Natural killer cell (primary cell): ENCODE measurements around the gene FADS2. TPM values are rescaled to one million over a fixed set of nuclear protein-coding genes. Genes with fewer than 3 reads are reported as not detected.

Source experiments
- ATAC-seq, 3 donors: fragments of 150-1000 bp in 2 of 3; fragments of 200-7000 bp in 1 of 3; cut with Tn5 transposase; 1 replicate in 1 of 3; 2 replicates in 2 of 3; pipeline ENCODE4 v1.10.0; 2021; ENCODE audit warnings: mild to moderate bottlenecking in 2 of 3, moderate library complexity in 2 of 3
- DNase-seq, 2 donors: peaks; one replicate each; pipeline versions ENCODE4 v3.0.0 to v3.0.0-alpha.2; 2013 to 2021; ENCODE audit warnings: mixed read lengths in 1 of 2
- H3K27ac ChIP-seq: one replicate; pipeline ENCODE4 v1.5.1; 2013; ENCODE audit warnings: mild to moderate bottlenecking, low read length
- H3K27me3 ChIP-seq: one replicate; pipeline ENCODE4 v1.6.1; 2013; ENCODE audit warnings: low read length; ENCODE audit not compliant: control insufficient read depth, insufficient read depth
- H3K36me3 ChIP-seq: one replicate; pipeline ENCODE4 v1.6.1; 2013; ENCODE audit warnings: low read length; ENCODE audit not compliant: control insufficient read depth, insufficient read depth
- H3K4me1 ChIP-seq: one replicate; pipeline ENCODE4 v1.6.1; 2013; ENCODE audit warnings: low read length; ENCODE audit not compliant: control insufficient read depth, insufficient read depth
- H3K4me3 ChIP-seq: one replicate; pipeline ENCODE4 v1.5.1; 2013; ENCODE audit warnings: low read length
- H3K9me3 ChIP-seq: one replicate; pipeline ENCODE4 v1.6.1; 2013; ENCODE audit warnings: low read length; ENCODE audit not compliant: control insufficient read depth, insufficient read depth
- H3K27ac Mint-ChIP-seq, 2 donors: one replicate each; pipeline ENCODE4 v1.8.0; 2022; ENCODE audit warnings: mild to moderate bottlenecking in 2 of 2, mixed read lengths in 2 of 2, moderate library complexity in 1 of 2
- H3K27me3 Mint-ChIP-seq, 2 donors: one replicate each; pipeline ENCODE4 v1.8.0; 2022; ENCODE audit warnings: low read depth in 2 of 2, mixed read lengths in 2 of 2
- H3K36me3 Mint-ChIP-seq: one replicate; pipeline ENCODE4 v1.8.0; 2022; ENCODE audit warnings: mixed read lengths
- H3K4me1 Mint-ChIP-seq, 2 donors: one replicate each; pipeline ENCODE4 v1.8.0; 2022; ENCODE audit warnings: mixed read lengths in 2 of 2
- H3K4me3 Mint-ChIP-seq: one replicate; pipeline ENCODE4 v1.8.0; 2022; ENCODE audit warnings: mild to moderate bottlenecking, moderate library complexity, mixed read lengths
- H3K9me3 Mint-ChIP-seq, 2 donors: one replicate each; pipeline ENCODE4 v1.8.0; 2022; ENCODE audit warnings: mixed read lengths in 2 of 2
- WGBS: methylation state at CpG from one replicate; pipeline ENCODE4 v1.1.7; 2013; ENCODE audit warnings: missing lambda C conversion rate; ENCODE audit not compliant: insufficient coverage; 5-methylcytosine and 5-hydroxymethylcytosine counted together
- intact Hi-C: fragments of 100-400 bp; cut with micrococcal nuclease; formaldehyde crosslinking; loops from one replicate; pipeline ENCODE4 v1.14.2; 2022
- total RNA-seq, 4 donors: library from RNA; stranded (reverse); fragments of 120-200 nt in 1 of 4; gene quantifications; one replicate each; pipeline versions ENCODE4 v1.2.3 to v1.2.4, GENCODE V29; 2013 to 2022
- TF ChIP-seq, protein P1 (sequence below): fragments of 200-600 bp; IDR thresholded peaks from one replicate; pipeline ENCODE4 v1.8.0; 2022; ENCODE audit warnings: antibody characterized with exemption

The FADS2 gene
- total RNA-seq, 3 donors from 2014 or later (not counting 1 experiment from before 2014, with no cell fraction given) = 30.4 to 52.7 (median 34.4) TPM

DNA sequence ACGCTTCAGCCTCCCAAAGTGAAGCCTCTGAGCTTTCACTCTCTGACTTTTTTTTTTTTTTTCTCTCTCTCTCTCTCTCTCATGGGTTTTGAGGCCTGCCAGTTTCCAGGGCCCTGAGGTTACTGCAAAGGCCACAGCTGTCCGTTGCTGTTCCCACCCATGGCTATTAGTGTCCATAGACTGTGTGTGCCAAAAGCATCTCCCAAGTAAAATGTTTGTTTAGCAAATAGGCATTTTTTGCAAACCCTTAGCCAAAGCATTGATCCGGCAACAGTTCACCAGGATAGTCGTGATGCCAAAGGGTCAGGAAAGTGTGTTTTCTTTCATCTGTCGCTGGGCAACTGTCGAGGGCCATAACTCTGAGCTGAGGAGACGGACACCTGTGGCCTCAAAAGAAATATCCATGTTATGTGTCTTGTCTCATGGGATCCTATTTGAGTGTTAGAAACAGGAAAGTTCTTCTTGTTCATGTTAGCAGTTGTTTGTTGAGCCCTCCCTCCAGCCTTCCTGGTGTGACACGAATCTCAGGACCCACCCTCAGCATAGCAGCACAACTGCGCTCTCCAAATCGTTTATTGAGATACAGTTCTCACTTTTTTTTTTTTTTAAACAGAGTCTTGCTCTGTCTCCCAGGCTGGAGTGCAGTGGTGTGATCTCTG, 18.4 kb downstream of the FADS2 start:
- no peaks in the 10 kb centered on the region for H3K27me3 Mint-ChIP-seq

DNA sequence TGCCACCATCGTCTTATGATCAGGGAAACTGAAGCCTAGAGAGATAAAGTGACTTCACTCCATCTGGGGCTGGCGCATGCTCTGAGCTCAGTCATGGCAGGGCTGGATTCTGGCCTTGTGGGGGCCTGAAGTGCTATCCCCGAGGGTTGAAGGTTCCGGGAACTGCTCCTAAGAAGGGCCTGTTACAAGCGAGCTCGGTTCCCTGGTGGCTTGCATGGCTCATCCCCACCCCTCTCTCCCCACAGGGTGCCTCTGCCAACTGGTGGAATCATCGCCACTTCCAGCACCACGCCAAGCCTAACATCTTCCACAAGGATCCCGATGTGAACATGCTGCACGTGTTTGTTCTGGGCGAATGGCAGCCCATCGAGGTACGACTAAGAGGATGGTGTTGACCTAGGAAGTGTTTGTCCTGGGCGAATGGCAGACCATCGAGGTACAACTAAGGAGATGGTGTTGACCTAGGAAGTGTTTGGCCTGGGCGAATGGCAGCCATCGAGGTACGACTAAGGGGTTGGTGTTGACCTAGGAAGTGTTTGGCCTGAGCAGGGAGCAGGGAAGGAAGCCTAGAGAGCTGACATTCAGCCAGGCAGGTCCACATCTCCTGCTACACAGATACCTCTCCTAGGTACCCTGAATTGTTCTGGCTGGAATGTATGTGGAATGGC, 19.9 kb downstream of the FADS2 start:
- H3K9me3 ChIP-seq = no peaks in the 10 kb centered on the region
- H3K36me3 Mint-ChIP-seq = peaks cover 6% of the 10 kb centered on the region
- WGBS = 94% methylated on average over 18 of the region's 18 CpGs

More for the DNA sequence above, 18.4 kb downstream of the FADS2 start:
- Mint-ChIP-seq H3K9me3 (no peaks in the 10 kb centered on the region), H3K4me3 (no peak overlapping the region), H3K27ac (no peak overlapping the region), H3K36me3 (peaks cover 6% of the 10 kb centered on the region), H3K4me1 (no peaks in the 10 kb centered on the region)
- TF ChIP-seq, protein P1, sequence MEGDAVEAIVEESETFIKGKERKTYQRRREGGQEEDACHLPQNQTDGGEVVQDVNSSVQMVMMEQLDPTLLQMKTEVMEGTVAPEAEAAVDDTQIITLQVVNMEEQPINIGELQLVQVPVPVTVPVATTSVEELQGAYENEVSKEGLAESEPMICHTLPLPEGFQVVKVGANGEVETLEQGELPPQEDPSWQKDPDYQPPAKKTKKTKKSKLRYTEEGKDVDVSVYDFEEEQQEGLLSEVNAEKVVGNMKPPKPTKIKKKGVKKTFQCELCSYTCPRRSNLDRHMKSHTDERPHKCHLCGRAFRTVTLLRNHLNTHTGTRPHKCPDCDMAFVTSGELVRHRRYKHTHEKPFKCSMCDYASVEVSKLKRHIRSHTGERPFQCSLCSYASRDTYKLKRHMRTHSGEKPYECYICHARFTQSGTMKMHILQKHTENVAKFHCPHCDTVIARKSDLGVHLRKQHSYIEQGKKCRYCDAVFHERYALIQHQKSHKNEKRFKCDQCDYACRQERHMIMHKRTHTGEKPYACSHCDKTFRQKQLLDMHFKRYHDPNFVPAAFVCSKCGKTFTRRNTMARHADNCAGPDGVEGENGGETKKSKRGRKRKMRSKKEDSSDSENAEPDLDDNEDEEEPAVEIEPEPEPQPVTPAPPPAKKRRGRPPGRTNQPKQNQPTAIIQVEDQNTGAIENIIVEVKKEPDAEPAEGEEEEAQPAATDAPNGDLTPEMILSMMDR = no peak
- Histone ChIP-seq H3K4me1 (no peaks in the 10 kb centered on the region), H3K27me3 (no peaks in the 10 kb centered on the region), H3K9me3 (no peaks in the 10 kb centered on the region), H3K4me3 (no peak overlapping the region), H3K36me3 (peaks cover 5% of the 10 kb centered on the region), H3K27ac (no peak overlapping the region)
- no peak for ATAC-seq
- no peak for DNase-seq
- 88% methylated on average over 10 of the region's 10 CpGs for WGBS
- intact Hi-C loops = no loop called here

DNA sequence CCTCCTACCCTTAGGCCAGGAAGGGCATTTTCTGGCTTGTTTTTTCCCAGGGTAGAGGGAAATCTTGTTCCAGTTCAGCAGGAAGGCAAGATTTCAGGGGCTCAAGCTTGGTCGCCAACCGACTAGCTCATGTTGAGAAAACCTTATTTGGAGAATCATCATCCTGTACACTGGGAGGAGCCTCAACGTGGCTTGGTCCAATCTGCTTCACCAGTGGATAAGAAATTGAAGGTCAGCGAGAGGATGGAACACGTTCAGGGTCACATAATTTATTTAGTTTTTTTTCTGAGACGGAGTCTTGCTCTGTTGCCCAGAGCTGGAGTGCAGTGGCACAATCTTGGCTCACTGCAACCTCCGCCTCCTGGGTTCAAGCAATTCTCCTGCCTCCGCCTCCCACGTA, 20.5 kb downstream of the FADS2 start:
- Mint-ChIP-seq H3K36me3 (peaks cover 6% of the 10 kb centered on the region), H3K4me1 (no peaks in the 10 kb centered on the region), H3K4me3 (no peak overlapping the region), H3K27ac (no peak overlapping the region), H3K9me3 (no peaks in the 10 kb centered on the region), H3K27me3 (no peaks in the 10 kb centered on the region)
- intact Hi-C loops = no loop called here
- ATAC-seq (no peak), DNase-seq (no peak)
- Histone ChIP-seq H3K4me3 (no peak overlapping the region), H3K9me3 (no peaks in the 10 kb centered on the region), H3K27ac (no peak overlapping the region), H3K36me3 (peaks cover 5% of the 10 kb centered on the region), H3K27me3 (no peaks in the 10 kb centered on the region), H3K4me1 (no peaks in the 10 kb centered on the region)
- TF ChIP-seq, protein P1 = no peak
- 94% methylated on average over 9 of the region's 9 CpGs for WGBS

More for the DNA sequence above, 19.9 kb downstream of the FADS2 start:
- H3K36me3 ChIP-seq = peaks cover 5% of the 10 kb centered on the region
- DNase-seq = no peak
- TF ChIP-seq, protein P1 = no peak
- no peaks in the 10 kb centered on the region for H3K27me3 ChIP-seq
- no peaks in the 10 kb centered on the region for H3K4me1 ChIP-seq
- no peaks in the 10 kb centered on the region for H3K9me3 Mint-ChIP-seq
- no peak overlapping the region for H3K4me3 ChIP-seq
- no peak overlapping the region for H3K4me3 Mint-ChIP-seq
- no peaks in the 10 kb centered on the region for H3K27me3 Mint-ChIP-seq
- no peak for ATAC-seq
- H3K27ac Mint-ChIP-seq = no peak overlapping the region
- intact Hi-C loops = no loop called here
- no peak overlapping the region for H3K27ac ChIP-seq
- no peaks in the 10 kb centered on the region for H3K4me1 Mint-ChIP-seq
